ENCODE measurements around the gene NRN1L. TPM values are rescaled to one million over a fixed set of nuclear protein-coding genes. Genes with fewer than 3 reads are reported as not detected.

NRN1L gene
- total RNA-seq, 1 experiment from 2014 or later: not detected

DNA sequence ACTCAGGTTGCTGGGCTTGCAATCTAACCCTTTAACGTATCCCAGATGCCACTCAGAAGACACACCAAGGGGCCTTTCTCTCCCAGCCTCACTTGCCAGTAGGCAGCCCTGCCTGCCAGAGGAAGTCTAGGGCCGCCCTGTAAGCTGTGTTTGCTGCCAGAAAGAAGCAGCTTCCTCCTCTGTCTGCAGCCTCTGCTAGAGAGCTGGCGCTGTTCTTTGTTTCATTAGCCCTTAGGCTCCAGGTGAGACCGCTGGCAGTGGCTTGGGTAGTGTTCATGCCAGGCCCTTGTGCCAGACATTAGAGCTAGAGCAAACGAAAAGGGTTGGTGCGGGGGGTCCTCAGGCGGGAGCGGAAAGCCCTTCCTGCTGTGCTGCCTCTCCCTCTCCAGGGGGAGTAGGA lies 38.1 kb downstream of the NRN1L start:
- TF ChIP-seq EZH2 (IDR thresholded peaks at IDR 0.05; ENCODE audit: low read length, unreplicated experiment): no peak
- TF ChIP-seq EZH2phosphoT487 (IDR thresholded peaks at IDR 0.05; ENCODE audit: borderline replicate concordance, low read length): no peak
- TF ChIP-seq, protein P1, sequence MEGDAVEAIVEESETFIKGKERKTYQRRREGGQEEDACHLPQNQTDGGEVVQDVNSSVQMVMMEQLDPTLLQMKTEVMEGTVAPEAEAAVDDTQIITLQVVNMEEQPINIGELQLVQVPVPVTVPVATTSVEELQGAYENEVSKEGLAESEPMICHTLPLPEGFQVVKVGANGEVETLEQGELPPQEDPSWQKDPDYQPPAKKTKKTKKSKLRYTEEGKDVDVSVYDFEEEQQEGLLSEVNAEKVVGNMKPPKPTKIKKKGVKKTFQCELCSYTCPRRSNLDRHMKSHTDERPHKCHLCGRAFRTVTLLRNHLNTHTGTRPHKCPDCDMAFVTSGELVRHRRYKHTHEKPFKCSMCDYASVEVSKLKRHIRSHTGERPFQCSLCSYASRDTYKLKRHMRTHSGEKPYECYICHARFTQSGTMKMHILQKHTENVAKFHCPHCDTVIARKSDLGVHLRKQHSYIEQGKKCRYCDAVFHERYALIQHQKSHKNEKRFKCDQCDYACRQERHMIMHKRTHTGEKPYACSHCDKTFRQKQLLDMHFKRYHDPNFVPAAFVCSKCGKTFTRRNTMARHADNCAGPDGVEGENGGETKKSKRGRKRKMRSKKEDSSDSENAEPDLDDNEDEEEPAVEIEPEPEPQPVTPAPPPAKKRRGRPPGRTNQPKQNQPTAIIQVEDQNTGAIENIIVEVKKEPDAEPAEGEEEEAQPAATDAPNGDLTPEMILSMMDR (conservative IDR thresholded peaks at IDR 0.05; ENCODE audit: low read depth, low read length): no peak
- CTCF ChIA-PET: no interaction called here
- no peaks in the 10 kb centered on the region for H3K27me3 ChIP-seq (ENCODE audit: low read length)
- ATAC-seq: no peak
- H3K4me2 ChIP-seq (ENCODE audit: low read length): no peak overlapping the region
- intact Hi-C loops (cut with micrococcal nuclease): no loop called here
- DNase-seq: no peak
- no peak overlapping the region for H3K27ac ChIP-seq (ENCODE audit: low read length)
- BruUV-seq (replicated peaks): no TSS peak
- POLR2A ChIA-PET (ENCODE audit: unreplicated experiment): no interaction called here
- no peaks in the 10 kb centered on the region; the same call in 1 of the 2 replicates for H3K36me3 ChIP-seq (ENCODE audit: low read depth, low read length)
- H3K4me3 ChIP-seq (ENCODE audit: low read length): no peak overlapping the region
- H2AFZ ChIP-seq (ENCODE audit: low read length): no peak overlapping the region
- no peaks in the 10 kb centered on the region for H4K20me1 ChIP-seq (ENCODE audit: low read length)
- H3F3A ChIP-seq (ENCODE audit: low read length, unreplicated experiment): no peaks in the 10 kb centered on the region
- no peaks in the 10 kb centered on the region for H3K9me2 ChIP-seq (replicated peaks; ENCODE audit: low read length)
- H3K9ac ChIP-seq (ENCODE audit: low read length): no peak overlapping the region
- H3K4me1 ChIP-seq (ENCODE audit: insufficient read depth, low read length): peaks cover 24% of the 10 kb centered on the region
- H3K9me3 ChIP-seq (ENCODE audit: low read length): no peaks in the 10 kb centered on the region
- H3K79me2 ChIP-seq (ENCODE audit: low read length): 0 out of 2 replicates have a peak, but pooled peaks cover 4% of the 10 kb centered on the region

DNA sequence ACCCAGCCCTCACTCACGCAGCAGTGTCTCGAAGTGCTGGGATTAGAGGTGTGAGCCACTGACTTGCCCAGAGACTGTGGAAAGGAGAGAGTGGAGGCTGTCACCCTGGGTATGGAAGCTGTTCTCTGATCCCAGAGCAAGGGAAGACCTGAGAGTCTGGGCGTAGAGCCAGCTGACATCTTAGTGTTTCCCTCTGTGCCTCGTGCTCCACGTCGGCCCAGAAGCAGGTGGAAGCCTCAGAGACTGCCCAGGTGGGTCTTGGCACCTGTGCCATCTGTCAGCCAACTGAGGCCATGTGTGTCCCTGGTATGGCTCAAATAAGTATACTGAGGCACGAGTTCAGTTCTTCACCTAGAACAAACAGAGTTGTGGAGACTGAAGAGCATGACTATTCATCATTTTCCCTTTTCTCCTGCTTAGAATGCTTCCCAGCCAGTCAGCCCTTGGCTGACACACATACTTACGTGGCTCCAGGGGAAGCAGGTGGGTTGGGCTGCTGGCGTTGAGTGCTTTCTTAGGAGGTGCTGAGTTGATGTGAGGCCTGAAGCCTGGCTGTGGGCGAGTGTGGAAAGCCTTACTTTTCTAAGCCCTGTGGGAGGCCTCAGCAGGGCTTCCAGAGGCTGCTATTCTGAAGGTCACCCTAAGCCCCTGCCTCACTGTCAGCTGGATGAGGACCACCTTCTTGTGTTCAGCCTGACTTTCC lies 38.9 kb downstream of the NRN1L start:
- Histone ChIP-seq H3K4me1 (ENCODE audit: insufficient read depth, low read length) (peaks cover 18% of the 10 kb centered on the region), H3K9ac (ENCODE audit: low read length) (no peak overlapping the region), H3K4me3 (ENCODE audit: low read length) (no peak overlapping the region), H4K20me1 (ENCODE audit: low read length) (no peaks in the 10 kb centered on the region), H3K9me2 (replicated peaks; ENCODE audit: low read length) (no peaks in the 10 kb centered on the region), H3K4me2 (ENCODE audit: low read length) (no peak overlapping the region), H3K79me2 (ENCODE audit: low read length) (0 out of 2 replicates have a peak, but pooled peaks cover 4% of the 10 kb centered on the region), H3K27me3 (ENCODE audit: low read length) (no peaks in the 10 kb centered on the region), H3K27ac (ENCODE audit: low read length) (no peak overlapping the region), H3K9me3 (ENCODE audit: low read length) (no peaks in the 10 kb centered on the region), H3F3A (ENCODE audit: low read length, unreplicated experiment) (no peaks in the 10 kb centered on the region), H2AFZ (ENCODE audit: low read length) (no peak overlapping the region), H3K36me3 (ENCODE audit: low read depth, low read length) (no peaks in the 10 kb centered on the region; the same call in 1 of the 2 replicates)
- POLR2A ChIA-PET (ENCODE audit: unreplicated experiment): no interaction called here
- ATAC-seq (no peak), DNase-seq (no peak)
- CTCF ChIA-PET: no interaction called here
- no TSS peak for BruUV-seq (replicated peaks)
- TF ChIP-seq EZH2 (IDR thresholded peaks at IDR 0.05; ENCODE audit: low read length, unreplicated experiment): no peak
- TF ChIP-seq, protein P1 (conservative IDR thresholded peaks at IDR 0.05; ENCODE audit: low read depth, low read length): no peak
- TF ChIP-seq EZH2phosphoT487 (IDR thresholded peaks at IDR 0.05; ENCODE audit: borderline replicate concordance, low read length): no peak
- intact Hi-C loops (cut with micrococcal nuclease): no loop called here
